OCI-LY1 (cell line): ENCODE results near the gene ENO3.

Experiments used
- H2AFZ ChIP-seq: fragments of 200-600 bp; sonication (generic), shearing (Covaris generic); 2 replicates; pipeline ENCODE4 v1.6.0; 2014; ENCODE audit warnings: antibody characterized with exemption, mild to moderate bottlenecking, low read length
- H3F3A ChIP-seq: fragments of 200-600 bp; sonication (generic), shearing (Covaris generic); 2 replicates; pipeline ENCODE4 v1.6.0; 2014; ENCODE audit warnings: mild to moderate bottlenecking, antibody characterized with exemption, low read length, moderate library complexity; ENCODE audit not compliant: insufficient read depth
- H3K27ac ChIP-seq: fragments of 200-600 bp; sonication (generic); 2 replicates; pipeline ENCODE4 v1.5.1; 2014; ENCODE audit warnings: low read length, mixed run types, mild to moderate bottlenecking, low read depth; ENCODE audit not compliant: poor library complexity, severe bottlenecking
- H3K27me3 ChIP-seq: fragments of 200-600 bp; sonication (generic); 2 replicates; pipeline ENCODE4 v1.6.0; 2014; ENCODE audit warnings: antibody characterized with exemption, mild to moderate bottlenecking, low read length, moderate library complexity; ENCODE audit not compliant: insufficient read depth
- H3K36me3 ChIP-seq: fragments of 200-600 bp; sonication (generic); 2 replicates; pipeline ENCODE4 v1.6.1; 2014; ENCODE audit warnings: mild to moderate bottlenecking, antibody characterized with exemption, low read length, moderate library complexity, mixed read lengths; ENCODE audit not compliant: insufficient read depth
- H3K4me1 ChIP-seq: fragments of 200-600 bp; sonication (generic); 2 replicates; pipeline ENCODE4 v1.5.1; 2014; ENCODE audit warnings: mild to moderate bottlenecking, low read length, moderate library complexity; ENCODE audit not compliant: insufficient read depth, severe bottlenecking
- H3K4me2 ChIP-seq: fragments of 200-600 bp; sonication (generic), shearing (Covaris generic); 2 replicates; pipeline ENCODE4 v1.6.1; 2014; ENCODE audit warnings: low read length
- H3K4me3 ChIP-seq: fragments of 200-600 bp; sonication (generic); 2 replicates; pipeline ENCODE4 v1.5.1; 2014; ENCODE audit warnings: low read length, low read depth, mild to moderate bottlenecking, mixed read lengths; ENCODE audit not compliant: poor library complexity, severe bottlenecking
- H3K79me2 ChIP-seq: fragments of 200-600 bp; shearing (Covaris generic); 2 replicates; pipeline ENCODE4 v1.6.1; 2016; ENCODE audit warnings: mixed run types, low read length, mixed read lengths; ENCODE audit not compliant: insufficient read depth
- H3K9ac ChIP-seq: fragments of 200-600 bp; sonication (generic), shearing (Covaris generic); 2 replicates; pipeline ENCODE4 v1.6.1; 2014; ENCODE audit warnings: mild to moderate bottlenecking, low read length, mixed read lengths
- H3K9me2 ChIP-seq: fragments of 200-600 bp; sonication (generic), shearing (Covaris generic); 2 replicates; pipeline ENCODE4 v1.6.1; 2014; ENCODE audit warnings: low read depth, mild to moderate bottlenecking, low read length, mixed read lengths
- H3K9me3 ChIP-seq: fragments of 200-600 bp; shearing (Covaris generic); 2 replicates; pipeline ENCODE4 v1.6.1; 2014; ENCODE audit warnings: low read length, mixed read lengths
- H4K20me1 ChIP-seq: fragments of 200-600 bp; sonication (generic), shearing (Covaris generic); 2 replicates; pipeline ENCODE4 v1.6.0; 2016; ENCODE audit warnings: mild to moderate bottlenecking, low read length; ENCODE audit not compliant: insufficient read depth
- EZH2 ChIP-seq: fragments of 200-600 bp; sonication (generic), shearing (Covaris generic); IDR thresholded peaks from 2 replicates; pipeline ENCODE4 v1.8.0; 2017; ENCODE audit warnings: borderline replicate concordance, mixed run types, mild to moderate bottlenecking, antibody characterized with exemption, low read length, moderate library complexity, mixed read lengths
- TF ChIP-seq, protein P1 (sequence below): fragments of 200-600 bp; sonication (generic), shearing (Covaris generic); IDR thresholded peaks from 2 replicates; pipeline ENCODE4 v1.5.1; 2017; ENCODE audit warnings: mild to moderate bottlenecking, antibody characterized with exemption, low read length, moderate library complexity, mixed read lengths

ENO3 gene

DNA sequence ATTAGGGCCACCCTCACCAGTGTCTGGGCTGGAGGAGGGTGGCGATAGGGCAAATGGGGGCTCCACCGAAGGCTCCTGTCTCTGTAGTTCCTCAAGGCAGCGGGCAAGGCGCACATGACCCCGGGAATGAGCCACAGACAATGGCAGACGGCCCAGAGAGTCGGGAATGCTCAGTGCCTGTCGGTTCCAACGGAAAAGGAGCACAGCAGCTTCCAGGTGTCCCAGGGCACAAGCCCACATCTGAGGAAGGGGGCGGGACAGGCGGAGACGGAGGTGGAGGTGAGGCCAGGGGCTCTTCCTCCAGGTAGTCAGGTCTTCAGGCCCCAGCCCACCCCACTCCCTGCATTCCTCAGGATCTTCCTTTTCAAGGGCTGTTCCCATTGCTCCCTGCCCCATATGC is 21.8 kb downstream of the ENO3 start:
- H3K9me2 ChIP-seq = no peaks in the 10 kb centered on the region
- H3K4me2 ChIP-seq = no peak overlapping the region
- no peak overlapping the region for H3K9ac ChIP-seq
- H3K4me1 ChIP-seq = peaks cover 15% of the 10 kb centered on the region
- no peaks in the 10 kb centered on the region for H4K20me1 ChIP-seq
- no peaks in the 10 kb centered on the region for H3K9me3 ChIP-seq
- no peak overlapping the region for H3K27ac ChIP-seq
- peaks cover 63% of the 10 kb centered on the region; the same call in 1 of the 2 replicates for H3K36me3 ChIP-seq
- no peaks in the 10 kb centered on the region for H3K79me2 ChIP-seq
- no peaks in the 10 kb centered on the region for H3F3A ChIP-seq
- no peak overlapping the region for H2AFZ ChIP-seq
- TF ChIP-seq, protein P1, sequence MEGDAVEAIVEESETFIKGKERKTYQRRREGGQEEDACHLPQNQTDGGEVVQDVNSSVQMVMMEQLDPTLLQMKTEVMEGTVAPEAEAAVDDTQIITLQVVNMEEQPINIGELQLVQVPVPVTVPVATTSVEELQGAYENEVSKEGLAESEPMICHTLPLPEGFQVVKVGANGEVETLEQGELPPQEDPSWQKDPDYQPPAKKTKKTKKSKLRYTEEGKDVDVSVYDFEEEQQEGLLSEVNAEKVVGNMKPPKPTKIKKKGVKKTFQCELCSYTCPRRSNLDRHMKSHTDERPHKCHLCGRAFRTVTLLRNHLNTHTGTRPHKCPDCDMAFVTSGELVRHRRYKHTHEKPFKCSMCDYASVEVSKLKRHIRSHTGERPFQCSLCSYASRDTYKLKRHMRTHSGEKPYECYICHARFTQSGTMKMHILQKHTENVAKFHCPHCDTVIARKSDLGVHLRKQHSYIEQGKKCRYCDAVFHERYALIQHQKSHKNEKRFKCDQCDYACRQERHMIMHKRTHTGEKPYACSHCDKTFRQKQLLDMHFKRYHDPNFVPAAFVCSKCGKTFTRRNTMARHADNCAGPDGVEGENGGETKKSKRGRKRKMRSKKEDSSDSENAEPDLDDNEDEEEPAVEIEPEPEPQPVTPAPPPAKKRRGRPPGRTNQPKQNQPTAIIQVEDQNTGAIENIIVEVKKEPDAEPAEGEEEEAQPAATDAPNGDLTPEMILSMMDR = no peak
- TF ChIP-seq EZH2 = no peak
- H3K4me3 ChIP-seq = no peak overlapping the region
- no peaks in the 10 kb centered on the region for H3K27me3 ChIP-seq

DNA sequence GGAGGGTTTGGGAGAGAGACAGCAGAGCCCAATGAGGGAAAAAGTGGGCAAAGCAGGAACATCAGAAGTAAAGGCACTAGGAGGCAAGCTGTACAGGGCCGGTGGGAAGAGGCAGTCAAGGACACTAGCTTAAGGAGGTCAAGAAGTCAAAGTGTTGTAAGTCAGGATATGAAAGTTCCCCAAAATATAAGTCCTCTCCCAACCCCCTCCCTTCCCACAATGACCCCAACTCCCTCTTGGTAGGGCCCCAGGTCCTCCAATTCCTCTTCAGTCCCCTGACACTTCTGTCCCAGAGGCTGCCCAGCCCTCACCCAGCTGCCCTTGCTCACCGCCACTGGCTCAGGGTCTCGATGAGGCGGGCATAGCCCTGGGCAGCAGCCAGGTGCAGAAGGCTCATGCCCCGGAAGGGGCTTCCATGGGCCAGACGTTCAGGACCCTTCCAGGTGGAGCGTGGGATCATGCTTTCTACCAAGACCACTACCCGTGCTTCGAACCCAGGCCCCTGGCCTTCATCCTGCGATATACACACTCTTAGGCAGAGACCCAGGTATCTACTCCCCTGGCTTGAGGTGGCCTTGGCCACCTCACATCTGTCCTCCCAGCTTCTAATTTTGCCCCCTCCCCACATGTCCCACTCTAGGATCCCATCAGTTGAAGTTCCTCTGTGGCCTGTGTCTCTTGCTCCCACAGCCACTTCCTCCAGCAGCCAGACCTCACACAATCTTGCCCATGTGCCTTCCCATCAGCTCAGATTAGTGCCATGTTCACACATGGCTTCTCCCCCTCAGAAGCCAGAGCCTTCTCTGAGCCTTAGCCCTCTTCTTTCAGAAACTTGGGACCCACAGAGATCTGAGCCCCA is 22.6 kb downstream of the ENO3 start:
- H3K36me3 ChIP-seq = peaks cover 71% of the 10 kb centered on the region; the same call in 1 of the 2 replicates
- H3K9me2 ChIP-seq = no peaks in the 10 kb centered on the region
- H2AFZ ChIP-seq = no peak overlapping the region
- H3F3A ChIP-seq = no peaks in the 10 kb centered on the region
- H3K9me3 ChIP-seq = no peaks in the 10 kb centered on the region
- TF ChIP-seq, protein P1 = no peak
- no peak for TF ChIP-seq EZH2
- H3K27ac ChIP-seq = no peak overlapping the region
- no peak overlapping the region for H3K4me2 ChIP-seq
- no peaks in the 10 kb centered on the region for H3K27me3 ChIP-seq
- no peaks in the 10 kb centered on the region for H4K20me1 ChIP-seq
- H3K9ac ChIP-seq = no peak overlapping the region
- peaks cover 9% of the 10 kb centered on the region for H3K4me1 ChIP-seq
- no peak overlapping the region for H3K4me3 ChIP-seq
- no peaks in the 10 kb centered on the region for H3K79me2 ChIP-seq

DNA sequence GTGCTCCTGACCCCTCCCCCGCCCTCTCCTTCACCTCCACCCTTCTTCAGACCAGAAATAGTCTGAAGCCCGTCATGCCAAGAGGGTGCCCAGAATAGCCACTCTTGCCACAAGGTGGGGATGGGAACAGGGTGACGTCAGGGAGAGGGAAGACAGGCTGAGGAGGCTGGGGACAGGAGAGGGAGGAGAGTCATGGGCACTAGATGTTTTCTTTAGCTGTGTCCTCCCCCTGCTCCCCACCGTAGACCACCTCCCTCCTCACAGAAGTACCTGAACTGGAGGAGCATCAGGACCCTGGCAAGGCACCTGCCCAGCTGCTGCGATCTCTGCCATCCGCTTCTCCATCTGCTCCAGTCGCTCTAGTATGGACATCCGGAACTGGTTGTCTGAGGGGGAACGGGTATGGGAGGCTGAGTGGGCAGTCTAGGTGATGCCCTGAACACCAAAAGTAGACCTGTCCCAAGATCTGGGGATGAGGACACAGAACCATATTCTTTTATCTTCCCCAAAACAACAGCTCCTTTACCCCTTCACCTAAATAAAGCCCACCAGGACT is 23.3 kb downstream of the ENO3 start:
- no peak for TF ChIP-seq EZH2
- TF ChIP-seq, protein P1 = no peak
- Histone ChIP-seq H3K79me2 (no peaks in the 10 kb centered on the region), H3K27me3 (no peaks in the 10 kb centered on the region), H2AFZ (no peak overlapping the region), H3K4me3 (no peak overlapping the region), H3K9ac (no peak overlapping the region), H3K27ac (no peak overlapping the region), H3K9me2 (no peaks in the 10 kb centered on the region), H4K20me1 (no peaks in the 10 kb centered on the region), H3K36me3 (peaks cover 70% of the 10 kb centered on the region; the same call in 1 of the 2 replicates), H3K9me3 (no peaks in the 10 kb centered on the region), H3F3A (no peaks in the 10 kb centered on the region), H3K4me1 (peaks cover 2% of the 10 kb centered on the region), H3K4me2 (no peak overlapping the region)
